NCI-H2196 (cell line): ENCODE measurements around the gene SCNN1G.

Source experiments
- DNase-seq: peaks from one replicate; lab custom pipeline; 2025; ENCODE audit not compliant: unreplicated experiment; lab: John Stamatoyannopoulos, UW

Gene SCNN1G

GRCh38 chr16:23152386-23153178 is 30.0 kb upstream of the SCNN1G start:
- DNase-seq = peak; percentile 21

- DNase-seq = no peak
Measured at GRCh38 chr16:23155445-23156049, 27.0 kb upstream of the SCNN1G start.

- no peak for DNase-seq
Measured at GRCh38 chr16:23156110-23156509, 26.4 kb upstream of the SCNN1G start.

- DNase-seq = no peak
Measured at GRCh38 chr16:23156946-23157460, 25.5 kb upstream of the SCNN1G start.

GRCh38 chr16:23158114-23158513 is 24.4 kb upstream of the SCNN1G start:
- no peak for DNase-seq

GRCh38 chr16:23160082-23160481 is 22.5 kb upstream of the SCNN1G start:
- DNase-seq = no peak

GRCh38 chr16:23160574-23160973 is 22.0 kb upstream of the SCNN1G start:
- no peak for DNase-seq

GRCh38 chr16:23163921-23164320 is 18.6 kb upstream of the SCNN1G start:
- DNase-seq = no peak

- DNase-seq = no peak
Measured at GRCh38 chr16:23164736-23165135, 17.8 kb upstream of the SCNN1G start.

- no peak for DNase-seq
Measured at GRCh38 chr16:23172583-23172982, 10.0 kb upstream of the SCNN1G start.

GRCh38 chr16:23172994-23173393 is 9.6 kb upstream of the SCNN1G start:
- no peak for DNase-seq

- DNase-seq = no peak
Measured at GRCh38 chr16:23174622-23175021, 7.9 kb upstream of the SCNN1G start.

- DNase-seq = no peak
Measured at GRCh38 chr16:23175651-23176050, 6.9 kb upstream of the SCNN1G start.

- no peak for DNase-seq
Measured at GRCh38 chr16:23181506-23181905, 1.0 kb upstream of the SCNN1G start.

GRCh38 chr16:23182206-23182678 is 303 bp upstream of the SCNN1G start:
- peak; percentile 90 for DNase-seq

GRCh38 chr16:23183543-23183862 is 958 bp downstream of the SCNN1G start:
- no peak for DNase-seq

- DNase-seq = no peak
Measured at GRCh38 chr16:23185656-23186055, 3.1 kb downstream of the SCNN1G start.

GRCh38 chr16:23186171-23186570 is 3.6 kb downstream of the SCNN1G start:
- no peak for DNase-seq

- DNase-seq = no peak
Measured at GRCh38 chr16:23187341-23187740, 4.8 kb downstream of the SCNN1G start.

- no peak for DNase-seq
Measured at GRCh38 chr16:23188911-23189310, 6.4 kb downstream of the SCNN1G start.

- no peak for DNase-seq
Measured at GRCh38 chr16:23194497-23195221, 12.1 kb downstream of the SCNN1G start.
